Fibroblast of skin of back (primary cell): ENCODE results near the gene PMS2. TPM values are rescaled to one million over a fixed set of nuclear protein-coding genes. Genes with fewer than 3 reads are reported as not detected.
A peak's percentile ranks its signal among the peaks of the same experiment; 100 is the strongest.
"Not testable (repeated sequence)": the region's sequence is repeated elsewhere in the genome, so short reads cannot be mapped to it uniquely, and the experiment has no call there.

Source experiments
- DNase-seq: peaks from one replicate; pipeline ENCODE4 v3.0.0-alpha.2; 2013
- polyA plus RNA-seq, 2 experiments: library from polyadenylated mRNA; unstranded; fragments of 120-200 nt; gene quantifications; one replicate each; pipeline ENCODE4 v1.2.1, GENCODE V29; 2013; ENCODE audit not compliant: insufficient read length in 2 of 2

Gene PMS2
- polyA plus RNA-seq (2013, experiment 1 of 2; ENCODE audit: insufficient read length) = 10.4 TPM
- polyA plus RNA-seq (2013, experiment 2 of 2; ENCODE audit: insufficient read length) = 8.3 TPM

- peak; percentile 99 for DNase-seq
These were observed at the start of gene PMS2, which contains the start of gene AIMP2 for GRCh38 chr7:6008668-6009611. Gene PMS2 (minus strand): TSS chr7:6009049. CDS start chr7:6009019, 30 bp downstream. Gene AIMP2 (plus strand): TSS chr7:6009272. CDS start chr7:6009364, 92 bp downstream.

GRCh38 chr7:6057316-6058129 lies 48.7 kb upstream of the PMS2 start:
- DNase-seq = no peak

GRCh38 chr7:6056616-6057015 lies 47.8 kb upstream of the PMS2 start:
- DNase-seq = no peak

GRCh38 chr7:6051185-6051584 lies 42.3 kb upstream of the PMS2 start:
- DNase-seq = not testable (repeated sequence)

GRCh38 chr7:6049780-6050179 lies 40.9 kb upstream of the PMS2 start:
- no peak for DNase-seq

GRCh38 chr7:6035686-6036085 lies 26.8 kb upstream of the PMS2 start:
- DNase-seq = no peak

- DNase-seq = no peak
These were observed 26.3 kb upstream of the PMS2 start for GRCh38 chr7:6035165-6035564.

- no peak for DNase-seq
These were observed 23.8 kb upstream of the PMS2 start for GRCh38 chr7:6032641-6033040.

GRCh38 chr7:6032167-6032566 lies 23.3 kb upstream of the PMS2 start:
- no peak for DNase-seq

GRCh38 chr7:6031567-6031966 lies 22.7 kb upstream of the PMS2 start:
- DNase-seq = no peak

- DNase-seq = no peak
These were observed 22.1 kb upstream of the PMS2 start, which contains the start of gene ANKRD61 for GRCh38 chr7:6030988-6031387. Gene ANKRD61 (plus strand): TSS chr7:6031376. CDS start chr7:6031376, 0 bp downstream.

GRCh38 chr7:6028563-6028962 lies 19.7 kb upstream of the PMS2 start:
- no peak for DNase-seq

- no peak for DNase-seq
These were observed 19.0 kb upstream of the PMS2 start for GRCh38 chr7:6027806-6028365.

GRCh38 chr7:6026820-6027311 lies 18.0 kb upstream of the PMS2 start:
- no peak for DNase-seq

- DNase-seq = peak; percentile 31
These were observed 17.4 kb upstream of the PMS2 start for GRCh38 chr7:6026011-6026819.

GRCh38 chr7:6023974-6024435 lies 15.2 kb upstream of the PMS2 start:
- no peak for DNase-seq

- DNase-seq = no peak
These were observed 13.9 kb upstream of the PMS2 start for GRCh38 chr7:6022707-6023106.

- DNase-seq = no peak
These were observed 11.8 kb upstream of the PMS2 start for GRCh38 chr7:6020371-6021286.

- DNase-seq = no peak
These were observed 7.8 kb upstream of the PMS2 start for GRCh38 chr7:6016653-6016966.

- DNase-seq = peak; percentile 89
These were observed 7.2 kb upstream of the PMS2 start for GRCh38 chr7:6015917-6016652.
